Heart left ventricle (tissue), 16 donors: ENCODE measurements around the gene HIVEP1. TPM values are rescaled to one million over a fixed set of nuclear protein-coding genes. Genes with fewer than 3 reads are reported as not detected.

Experiments used
- ATAC-seq, 4 donors: fragments of 200-7000 bp; cut with Tn5 transposase; one replicate each; pipeline ENCODE4 v1.9.1; 2020 to 2022; ENCODE audit warnings: moderate library complexity in 4 of 4, mild to moderate bottlenecking in 3 of 4, moderate number of reproducible peaks in 1 of 4
- DNase-seq, 5 donors: peaks; one replicate each; pipeline ENCODE4 v3.0.0-alpha.2; 2020
- H3K27ac ChIP-seq, 12 donors: fragments of 200-600 bp; sonication (generic) in 4 of 12; one replicate each; pipeline versions ENCODE4 v1.5.0 to v1.8.0; 2016 to 2022; ENCODE audit warnings: mild to moderate bottlenecking in 2 of 12
- H3K27me3 ChIP-seq, 9 donors: fragments of 200-600 bp; sonication (generic) in 2 of 9; one replicate each; pipeline versions ENCODE4 v1.5.1 to v1.8.0; 2016 to 2022; ENCODE audit warnings: mild to moderate bottlenecking in 3 of 9
- H3K36me3 ChIP-seq, 9 donors: fragments of 200-600 bp; sonication (generic) in 2 of 9; one replicate each; pipeline versions ENCODE4 v1.5.0 to v1.8.0; 2018 to 2022; ENCODE audit warnings: mild to moderate bottlenecking in 2 of 9
- H3K4me1 ChIP-seq, 12 donors: fragments of 200-600 bp; sonication (generic) in 4 of 12; one replicate each; pipeline versions ENCODE4 v1.5.0 to v1.8.0; 2016 to 2022; ENCODE audit warnings: mild to moderate bottlenecking in 3 of 12
- H3K4me3 ChIP-seq, 12 donors: fragments of 200-600 bp; sonication (generic) in 4 of 12; one replicate each; pipeline versions ENCODE4 v1.5.0 to v1.8.0; 2017 to 2022; ENCODE audit warnings: mild to moderate bottlenecking in 9 of 12, moderate library complexity in 4 of 12
- H3K9me3 ChIP-seq, 12 donors: fragments of 200-600 bp; sonication (generic) in 4 of 12; one replicate each; pipeline versions ENCODE4 v1.5.0 to v1.8.0; 2016 to 2022; ENCODE audit warnings: mild to moderate bottlenecking in 1 of 12
- CTCF ChIP-seq, 12 donors: fragments of 200-600 bp; sonication (generic) in 4 of 12; IDR thresholded peaks; one replicate each; pipeline versions ENCODE4 v1.5.0 to v1.8.0; 2018 to 2022; ENCODE audit warnings: antibody characterized with exemption in 12 of 12, mild to moderate bottlenecking in 5 of 12
- POLR2A ChIP-seq, 2 donors: fragments of 450-650 bp; IDR thresholded peaks; one replicate each; pipeline ENCODE4 v1.6.1; 2017; ENCODE audit warnings: antibody characterized with exemption in 2 of 2, mild to moderate bottlenecking in 2 of 2, moderate library complexity in 2 of 2
- WGBS, 4 donors: extraction: QIAGEN DNeasy Blood & Tissue Kit in 2 of 4; methylation state at CpG; one replicate each; pipeline versions ENCODE4 v1.1.5 to v1.1.7; 2013 to 2018; 5-methylcytosine and 5-hydroxymethylcytosine counted together
- intact Hi-C, 10 donors: fragments of 100-400 bp; cut with DNase I; formaldehyde crosslinking; loops; one replicate each; pipeline versions ENCODE4 v1.11.1 to v1.14.2; 2022
- polyA plus RNA-seq, 2 donors: library from polyadenylated mRNA; stranded (reverse); fragments of 200-250 nt; gene quantifications; one replicate each; pipeline ENCODE4 v1.2.3, GENCODE V29; 2013
- total RNA-seq, 9 donors: library from RNA; depleted of rRNA in 2 of 9; stranded (reverse); fragments of >200 nt in 2 of 9; fragmentation: NEBNext Ultra II Directional in 3 of 9; extraction: Animal tissue kit (Norgen Biotek cat#: 25700) in 3 of 9; gene quantifications; one replicate each; pipeline versions ENCODE4 v1.1.0 to v1.2.4, GENCODE V29; 2016 to 2023
- donor health status: ischemic (EF 13 %, LVEDD 7.1; RV severe dilation, severe dysfunction).
- donor health status: healthy with polysubstance abuse.
- donor health status: DM: no; HTN: yes; CAD: no.
- donor health status: DM: no; HTN: no; CAD: no.
- donor health status: ischemic (EF 25% LVEDD 6.9; RV normal size, moderate dysfunction).
- donor health status: ischemic (EF 25% LVEDD 5.7; RV mildly dilated, moderate dysfunction).
- donor health status: healthy.
- donor health status: DM: yes; HTN: yes; CAD: no.
- donor health status: ischemic (EF 35%, LVEDD 5.7; RV mildly dilated, moderate dysfunction).
- donor health status: nonischemic (EF 11% LVEDD 7.7; RV severe dilation, severe dysfunction).
- donor health status: DM: yes; HTN: yes; CAD: no.
- donor health status: PGD.
- donor health status: ischemic (EF 29% LVEDD 5.4; RV normal size, mild dysfunction).
- donor health status: nonischemic (EF 23%, LVEDD 6.1; RV moderate dilation, normal function).

The HIVEP1 gene
- total and polyA plus RNA-seq, 11 donors, result 3.5 to 22.8 (median 12.5) TPM

GRCh38 chr6:12163149-12163548 is 151.0 kb downstream of the HIVEP1 start:
- Histone ChIP-seq H3K36me3 (peaks cover 0 to 47% (median 35%) of the 10 kb centered on the region in 9 donors), H3K4me1 (peaks cover 0 to 5% (median 0%) of the 10 kb centered on the region in 12 donors), H3K27me3 (no peaks in the 10 kb centered on the region), H3K27ac (no peak overlapping the region), H3K4me3 (no peak overlapping the region), H3K9me3 (no peaks in the 10 kb centered on the region)
- DNase-seq, result no peak
- intact Hi-C loops, result no loop called here
- no peak for ATAC-seq
- WGBS, 4 donors, result 73 to 84% (median 82%) methylated on average over 3 of the region's 3 CpGs
- TF ChIP-seq POLR2A (IDR thresholded peaks at IDR 0.05), result no peak
- TF ChIP-seq CTCF (IDR thresholded peaks at IDR 0.05), result no peak

- no peak for DNase-seq
- Histone ChIP-seq H3K27ac (no peak overlapping the region), H3K36me3 (peaks cover 0 to 47% (median 35%) of the 10 kb centered on the region in 9 donors), H3K4me1 (peaks cover 0 to 5% (median 0%) of the 10 kb centered on the region in 12 donors), H3K4me3 (no peak overlapping the region), H3K9me3 (no peaks in the 10 kb centered on the region), H3K27me3 (no peaks in the 10 kb centered on the region)
- no peak for TF ChIP-seq CTCF (IDR thresholded peaks at IDR 0.05)
- TF ChIP-seq POLR2A (IDR thresholded peaks at IDR 0.05), result no peak
- WGBS, 4 donors, result 96 to 98% (median 97%) methylated on average over 19 of the region's 19 CpGs
- intact Hi-C loops, result no loop called here
- ATAC-seq, result no peak
Measured at GRCh38 chr6:12163744-12164507, 151.8 kb downstream of the HIVEP1 start.

GRCh38 chr6:12164508-12164770 is 152.3 kb downstream of the HIVEP1 start:
- TF ChIP-seq POLR2A (IDR thresholded peaks at IDR 0.05), result no peak
- TF ChIP-seq CTCF (IDR thresholded peaks at IDR 0.05), result no peak
- no peak for ATAC-seq
- intact Hi-C loops, result no loop called here

GRCh38 chr6:12165297-12165696 is 153.2 kb downstream of the HIVEP1 start:
- Histone ChIP-seq H3K4me3 (no peak overlapping the region), H3K4me1 (peaks cover 0 to 5% (median 0%) of the 10 kb centered on the region in 12 donors), H3K36me3 (peaks cover 0 to 47% (median 35%) of the 10 kb centered on the region in 9 donors), H3K27me3 (no peaks in the 10 kb centered on the region), H3K9me3 (no peaks in the 10 kb centered on the region), H3K27ac (no peak overlapping the region)
- TF ChIP-seq CTCF (IDR thresholded peaks at IDR 0.05) (no peak), POLR2A (IDR thresholded peaks at IDR 0.05) (no peak)
- intact Hi-C loops, result no loop called here
- ATAC-seq (no peak), DNase-seq (no peak)
- WGBS, 4 donors, result 84 to 88% (median 85%) methylated on average over 4 of the region's 4 CpGs

More at GRCh38 chr6:12164508-12164770, 152.3 kb downstream of the HIVEP1 start:
- Histone ChIP-seq H3K4me3 (no peak overlapping the region), H3K27ac (no peak overlapping the region), H3K4me1 (peaks cover 0 to 5% (median 0%) of the 10 kb centered on the region in 12 donors), H3K9me3 (no peaks in the 10 kb centered on the region), H3K27me3 (no peaks in the 10 kb centered on the region), H3K36me3 (peaks cover 0 to 47% (median 35%) of the 10 kb centered on the region in 9 donors)
- DNase-seq, result no peak
